Smooth muscle cell (in vitro differentiated cells): ENCODE measurements around the gene DDX54. TPM values are rescaled to one million over a fixed set of nuclear protein-coding genes. Genes with fewer than 3 reads are reported as not detected.

ENCODE experiments used
- DNase-seq: peaks from one replicate; lab custom pipeline; 2025; ENCODE audit not compliant: unreplicated experiment; lab: John Stamatoyannopoulos, UW
- H2AFZ ChIP-seq: fragments of 200-600 bp; sonication (generic); 2 replicates; pipeline ENCODE4 v1.6.0; 2016; ENCODE audit warnings: antibody characterized with exemption, low read depth, mild to moderate bottlenecking
- H3F3A ChIP-seq: fragments of 200-600 bp; sonication (generic); 2 replicates; pipeline ENCODE4 v1.6.0; 2017; ENCODE audit warnings: antibody characterized with exemption, low read depth
- H3K27ac ChIP-seq: fragments of 200-600 bp; sonication (generic); 2 replicates; pipeline ENCODE4 v1.5.1; 2016; ENCODE audit warnings: low read depth, mild to moderate bottlenecking
- H3K27me3 ChIP-seq: fragments of 200-600 bp; sonication (generic); 2 replicates; pipeline ENCODE4 v1.6.1; 2016; ENCODE audit warnings: low read depth, mild to moderate bottlenecking
- H3K36me3 ChIP-seq: fragments of 200-600 bp; sonication (generic); 2 replicates; pipeline ENCODE4 v1.5.1; 2016; ENCODE audit warnings: low read depth
- H3K4me1 ChIP-seq: fragments of 200-600 bp; sonication (generic); 2 replicates; pipeline ENCODE4 v1.5.1; 2016; ENCODE audit warnings: low read depth
- H3K4me2 ChIP-seq: fragments of 200-600 bp; sonication (generic); 2 replicates; pipeline ENCODE4 v1.6.0; 2016; ENCODE audit warnings: mild to moderate bottlenecking
- H3K4me3 ChIP-seq: fragments of 200-600 bp; sonication (generic); 2 replicates; pipeline ENCODE4 v1.5.1; 2016; ENCODE audit warnings: mild to moderate bottlenecking
- H3K79me2 ChIP-seq: fragments of 200-600 bp; sonication (generic); 2 replicates; pipeline ENCODE4 v1.6.0; 2016; ENCODE audit warnings: low read depth, mild to moderate bottlenecking
- H3K9ac ChIP-seq: fragments of 200-600 bp; sonication (generic); 2 replicates; pipeline ENCODE4 v1.6.0; 2016; ENCODE audit warnings: low read depth
- H3K9me3 ChIP-seq: fragments of 200-600 bp; sonication (generic); replicated peaks from 2 replicates; pipeline ENCODE4 v1.5.1; 2016; ENCODE audit warnings: low read depth
- H4K20me1 ChIP-seq: fragments of 200-600 bp; sonication (generic); 2 replicates; pipeline ENCODE4 v1.6.0; 2016; ENCODE audit warnings: low read depth
- WGBS: methylation state at CpG from one replicate; pipeline ENCODE4 v1.1.7; 2016; ENCODE audit warnings: low lambda C conversion rate; 5-methylcytosine and 5-hydroxymethylcytosine counted together
- polyA plus RNA-seq: library from polyadenylated mRNA; unstranded; fragments of >200 nt; fragmentation: Nextera tagmentation; extraction: Ambion mirVana; gene quantifications from 2 replicates; pipeline ENCODE4 v1.2.1, GENCODE V29; 2016
- total RNA-seq: library from RNA; depleted of rRNA; stranded (reverse); fragments of >200 nt; gene quantifications from 2 replicates; pipeline ENCODE4 v1.2.3, GENCODE V29; 2014
- TF ChIP-seq, protein P1 (sequence below): fragments of 200-600 bp; sonication (generic); IDR thresholded peaks from 2 replicates; pipeline ENCODE4 v1.5.1; 2017; ENCODE audit warnings: borderline replicate concordance, mild to moderate bottlenecking, antibody characterized with exemption; ENCODE audit not compliant: insufficient read depth, poor library complexity, severe bottlenecking

The DDX54 gene
- total and polyA plus RNA-seq, 2 experiments from 2014 or later, result 19.3 to 28.3 TPM

DNA sequence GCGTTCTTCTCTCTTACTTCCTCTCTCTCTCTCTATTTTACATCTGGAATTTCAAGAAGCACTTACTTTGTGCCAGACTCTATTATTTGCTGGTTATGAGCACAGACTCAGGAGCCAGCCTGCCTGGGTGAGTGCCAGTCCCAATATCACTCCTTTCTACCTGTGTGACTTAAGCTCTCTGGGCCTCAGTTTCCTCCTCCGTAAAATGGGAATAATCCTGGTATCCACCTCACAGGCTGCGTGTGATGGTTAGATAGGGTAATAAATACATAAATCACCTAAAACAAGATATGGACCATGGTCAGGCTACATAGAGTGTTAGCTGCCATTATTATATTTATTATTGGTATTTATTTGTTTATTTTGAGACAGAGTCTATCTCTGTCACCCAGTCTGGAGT is 74.0 kb downstream of the DDX54 start:
- H3K9me3 ChIP-seq, result no peaks in the 10 kb centered on the region
- no peak overlapping the region for H3K4me2 ChIP-seq
- H3K4me1 ChIP-seq, result no peaks in the 10 kb centered on the region
- H2AFZ ChIP-seq, result no peak overlapping the region
- DNase-seq, result no peak
- no peaks in the 10 kb centered on the region for H4K20me1 ChIP-seq
- no peak overlapping the region for H3K27ac ChIP-seq
- no peaks in the 10 kb centered on the region for H3K36me3 ChIP-seq
- no peak overlapping the region for H3K4me3 ChIP-seq
- WGBS, result 93% methylated on average over 3 of the region's 3 CpGs
- H3K27me3 ChIP-seq, result no peaks in the 10 kb centered on the region
- H3K9ac ChIP-seq, result no peak overlapping the region
- H3K79me2 ChIP-seq, result no peaks in the 10 kb centered on the region
- TF ChIP-seq, protein P1, sequence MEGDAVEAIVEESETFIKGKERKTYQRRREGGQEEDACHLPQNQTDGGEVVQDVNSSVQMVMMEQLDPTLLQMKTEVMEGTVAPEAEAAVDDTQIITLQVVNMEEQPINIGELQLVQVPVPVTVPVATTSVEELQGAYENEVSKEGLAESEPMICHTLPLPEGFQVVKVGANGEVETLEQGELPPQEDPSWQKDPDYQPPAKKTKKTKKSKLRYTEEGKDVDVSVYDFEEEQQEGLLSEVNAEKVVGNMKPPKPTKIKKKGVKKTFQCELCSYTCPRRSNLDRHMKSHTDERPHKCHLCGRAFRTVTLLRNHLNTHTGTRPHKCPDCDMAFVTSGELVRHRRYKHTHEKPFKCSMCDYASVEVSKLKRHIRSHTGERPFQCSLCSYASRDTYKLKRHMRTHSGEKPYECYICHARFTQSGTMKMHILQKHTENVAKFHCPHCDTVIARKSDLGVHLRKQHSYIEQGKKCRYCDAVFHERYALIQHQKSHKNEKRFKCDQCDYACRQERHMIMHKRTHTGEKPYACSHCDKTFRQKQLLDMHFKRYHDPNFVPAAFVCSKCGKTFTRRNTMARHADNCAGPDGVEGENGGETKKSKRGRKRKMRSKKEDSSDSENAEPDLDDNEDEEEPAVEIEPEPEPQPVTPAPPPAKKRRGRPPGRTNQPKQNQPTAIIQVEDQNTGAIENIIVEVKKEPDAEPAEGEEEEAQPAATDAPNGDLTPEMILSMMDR, result no peak
- no peaks in the 10 kb centered on the region for H3F3A ChIP-seq

DNA sequence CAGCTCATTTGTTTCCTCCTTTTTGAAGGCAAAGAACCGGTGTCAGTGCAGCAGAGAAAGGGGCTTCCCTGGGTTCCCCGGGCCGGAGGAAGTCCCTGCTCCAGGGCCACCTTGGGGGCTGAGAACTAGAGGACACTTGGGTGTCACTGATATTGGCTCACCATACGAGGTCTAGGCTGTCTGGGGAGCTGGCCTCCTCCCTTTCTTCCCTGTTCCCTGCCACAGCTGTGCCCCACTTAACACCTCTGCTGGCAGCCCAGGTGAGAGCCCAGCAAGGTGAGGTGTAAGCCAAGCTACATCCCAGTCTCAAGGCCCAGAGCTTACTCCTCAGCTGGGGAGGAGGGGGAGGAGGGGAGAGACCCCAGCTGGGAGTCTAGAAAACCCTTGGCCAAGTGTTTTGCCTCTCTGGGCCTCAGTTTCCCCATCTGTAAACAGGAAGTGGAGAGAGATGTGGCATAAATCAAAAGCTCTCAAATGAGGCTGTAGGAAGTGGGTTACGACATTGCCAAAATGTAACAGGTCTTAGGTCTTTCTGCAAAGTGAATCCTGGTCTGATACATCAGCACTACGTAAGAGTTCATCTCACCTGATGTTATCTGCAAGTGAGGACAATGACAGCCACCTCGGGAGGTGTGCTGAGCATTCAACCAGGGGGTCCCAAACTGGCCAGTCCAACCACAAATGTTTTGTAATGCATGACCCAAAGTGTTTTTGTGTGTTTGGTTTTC is 75.2 kb downstream of the DDX54 start:
- 81% methylated on average over 7 of the region's 7 CpGs for WGBS
- TF ChIP-seq, protein P1, result no peak

DNA sequence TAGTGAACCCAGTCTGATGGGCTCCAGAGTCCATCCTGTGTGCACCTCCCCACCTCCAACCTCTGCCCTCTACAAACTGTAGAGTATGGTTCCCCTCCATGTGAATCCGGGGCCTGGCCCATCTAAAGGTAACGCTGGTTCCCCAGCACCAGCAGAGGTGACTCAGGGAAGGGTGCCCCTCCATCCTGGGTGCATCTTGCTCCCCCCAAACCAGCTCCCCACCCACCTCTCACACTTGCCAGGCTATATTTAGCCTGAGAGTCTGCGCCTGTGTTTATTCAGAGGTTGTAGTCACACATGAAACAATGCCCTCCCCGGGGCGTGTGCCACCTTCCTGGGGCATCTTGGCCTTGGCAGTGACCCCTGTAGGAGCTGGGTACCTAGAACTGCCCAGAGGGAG is 75.9 kb downstream of the DDX54 start:
- Histone ChIP-seq H3K4me3 (no peak overlapping the region), H3K27me3 (peaks cover 9% of the 10 kb centered on the region), H3K27ac (no peak overlapping the region), H4K20me1 (no peaks in the 10 kb centered on the region), H3K79me2 (no peaks in the 10 kb centered on the region), H3F3A (no peaks in the 10 kb centered on the region), H3K4me2 (no peak overlapping the region), H2AFZ (no peak overlapping the region), H3K9ac (no peak overlapping the region), H3K4me1 (no peaks in the 10 kb centered on the region), H3K9me3 (no peaks in the 10 kb centered on the region), H3K36me3 (no peaks in the 10 kb centered on the region)
- TF ChIP-seq, protein P1, result no peak
- no peak for DNase-seq
- 95% methylated on average over 5 of the region's 5 CpGs for WGBS

More for the DNA sequence above, 75.2 kb downstream of the DDX54 start:
- H3K4me2 ChIP-seq, result no peak overlapping the region
- H3K79me2 ChIP-seq, result no peaks in the 10 kb centered on the region
- H2AFZ ChIP-seq, result no peak overlapping the region
- no peak overlapping the region for H3K4me3 ChIP-seq
- H3K36me3 ChIP-seq, result no peaks in the 10 kb centered on the region
- H3K27ac ChIP-seq, result no peak overlapping the region
- no peaks in the 10 kb centered on the region for H3K4me1 ChIP-seq
- no peaks in the 10 kb centered on the region for H4K20me1 ChIP-seq
- no peak overlapping the region for H3K9ac ChIP-seq
- no peaks in the 10 kb centered on the region for H3K9me3 ChIP-seq
- peaks cover 2% of the 10 kb centered on the region for H3K27me3 ChIP-seq
- DNase-seq, result no peak
- H3F3A ChIP-seq, result no peaks in the 10 kb centered on the region

DNA sequence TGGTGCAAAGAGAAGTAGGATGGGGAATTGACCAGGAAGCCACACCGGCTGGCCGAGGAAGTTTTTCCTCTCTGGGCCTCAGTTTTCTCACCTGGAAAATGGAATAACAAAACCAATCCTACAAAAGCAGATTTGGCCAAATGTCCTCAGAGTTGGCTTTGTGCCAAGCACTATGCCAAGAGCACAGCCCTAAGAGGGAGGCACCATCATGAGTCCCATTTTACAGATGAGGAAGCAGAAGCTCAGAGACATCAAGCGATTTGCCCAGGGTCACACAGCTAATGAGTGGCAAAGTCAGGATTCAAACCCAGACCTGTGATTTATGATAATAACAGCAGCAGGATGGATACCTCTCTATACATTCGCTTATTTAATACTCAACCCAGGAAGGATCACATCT is 77.0 kb downstream of the DDX54 start:
- WGBS, result 96% methylated on average over 4 of the region's 4 CpGs
- Histone ChIP-seq H3K36me3 (no peaks in the 10 kb centered on the region), H3K4me2 (no peak overlapping the region), H3K4me1 (no peaks in the 10 kb centered on the region), H3K9ac (no peak overlapping the region), H4K20me1 (no peaks in the 10 kb centered on the region), H3K9me3 (no peaks in the 10 kb centered on the region), H3K27me3 (peaks cover 20% of the 10 kb centered on the region), H3K4me3 (no peak overlapping the region), H3K27ac (no peak overlapping the region), H2AFZ (no peak overlapping the region), H3F3A (no peaks in the 10 kb centered on the region), H3K79me2 (no peaks in the 10 kb centered on the region)
- TF ChIP-seq, protein P1, result no peak
- no peak for DNase-seq
